Measurements from ENCODE around the gene ERO1B. TPM values are rescaled to one million over a fixed set of nuclear protein-coding genes. Genes with fewer than 3 reads are reported as not detected.

ERO1B gene
- total and polyA plus RNA-seq, 2 of the 4 experiments (the other 2 are of a cell fraction), result 0.54 to 0.60 TPM

GRCh38 chr1:236304682-236305081 lies 22.9 kb upstream of the ERO1B start:
- Histone ChIP-seq H3K9me1 (ENCODE audit: insufficient read depth, low read length) (no peaks in the 10 kb centered on the region), H3K36me3 (ENCODE audit: control insufficient read depth, insufficient read depth, low read length) (no peaks in the 10 kb centered on the region), H2BK15ac (ENCODE audit: low read depth, low read length) (no peak overlapping the region), H3K27me3 (ENCODE audit: control insufficient read depth, insufficient read depth, low read length) (no peaks in the 10 kb centered on the region; the same call in 1 of the 2 replicates), H4K5ac (ENCODE audit: low read depth, low read length) (no peak overlapping the region), H3K4me2 (ENCODE audit: low read depth, low read length) (no peak overlapping the region), H4K91ac (ENCODE audit: insufficient read depth, low read depth, low read length) (no peak overlapping the region), H2BK120ac (ENCODE audit: low read depth, low read length) (no peak overlapping the region), H2BK20ac (ENCODE audit: low read depth, low read length) (no peak overlapping the region), H3K14ac (replicated peaks; ENCODE audit: low read depth, low read length) (no peak overlapping the region), H2BK5ac (ENCODE audit: low read depth, low read length, poor library complexity, severe bottlenecking) (no peak overlapping the region), H4K8ac (ENCODE audit: low read depth in 2 of 2, low read length in 2 of 2) (no peak overlapping the region), H2AK9ac (replicated peaks; ENCODE audit: low read depth, low read length, poor library complexity) (no peak overlapping the region), H3K56ac (ENCODE audit: extremely low read depth, insufficient read depth, low read length) (no peak overlapping the region), H3K23ac (ENCODE audit: low read depth, low read length) (no peak overlapping the region), H3K18ac (ENCODE audit: low read depth, low read length) (no peak overlapping the region), H4K20me1 (ENCODE audit: insufficient read depth, low read length) (no peaks in the 10 kb centered on the region), H3K4me3 (ENCODE audit: insufficient read depth, low read depth, low read length) (no peak overlapping the region), H2AFZ (replicated peaks; ENCODE audit: low read length, poor library complexity) (no peak overlapping the region), H2AK5ac (ENCODE audit: low read depth, low read length) (no peak overlapping the region), H3K9ac (ENCODE audit: low read depth, low read length) (no peak overlapping the region), H3K4me1 (ENCODE audit: control insufficient read depth, insufficient read depth, low read length) (no peaks in the 10 kb centered on the region), H3K27ac (ENCODE audit: insufficient read depth, low read length) (no peak overlapping the region), H3K9me3 (ENCODE audit: control insufficient read depth, insufficient read depth, low read length) (no peaks in the 10 kb centered on the region), H3K4ac (ENCODE audit: low read depth, low read length) (no peak overlapping the region), H3K79me1 (ENCODE audit: low read depth in 1 of 2, low read length in 2 of 2) (no peaks in the 10 kb centered on the region)
- intact Hi-C loops (cut with micrococcal nuclease), result no loop called here
- in situ Hi-C loops (cut with MboI; ENCODE audit: low sequenced_read_pairs), result no loop called here
- no peak for TF ChIP-seq RAD21 (IDR thresholded peaks at IDR 0.05; ENCODE audit: low read length)
- TF ChIP-seq MXI1 (IDR thresholded peaks at IDR 0.05; ENCODE audit: borderline replicate concordance, low read depth, low read length), result no peak
- TF ChIP-seq FOS (IDR thresholded peaks at IDR 0.05; ENCODE audit: low read depth, low read length), result no peak
- TF ChIP-seq USF2 (IDR thresholded peaks at IDR 0.05; ENCODE audit: low read depth, low read length), result no peak
- TF ChIP-seq BHLHE40 (IDR thresholded peaks at IDR 0.05; ENCODE audit: low read depth, low read length), result no peak
- TF ChIP-seq CTCF (conservative IDR thresholded peaks at IDR 0.05; ENCODE audit: low read depth, low read length), result no peak
- TF ChIP-seq RFX5 (IDR thresholded peaks at IDR 0.05; ENCODE audit: low read depth, low read length), result no peak
- TF ChIP-seq RCOR1 (IDR thresholded peaks at IDR 0.05; ENCODE audit: insufficient replicate concordance, low read length), result no peak
- no peak for TF ChIP-seq POLR2A (IDR thresholded peaks at IDR 0.05; ENCODE audit: low read depth, low read length)
- no peak for TF ChIP-seq SMC3 (IDR thresholded peaks at IDR 0.05; ENCODE audit: low read depth, low read length)
- no peak for TF ChIP-seq MAFK (IDR thresholded peaks at IDR 0.05; ENCODE audit: low read depth, low read length)
- no peak for TF ChIP-seq ELK1 (IDR thresholded peaks at IDR 0.05; ENCODE audit: borderline replicate concordance, low read depth, low read length)
- TF ChIP-seq NFE2L2 (IDR thresholded peaks at IDR 0.05; ENCODE audit: low read depth, low read length), result no peak
- no peak for TF ChIP-seq MAZ (IDR thresholded peaks at IDR 0.05; ENCODE audit: borderline replicate concordance, low read depth, low read length)
- no peak for TF ChIP-seq CHD1 (IDR thresholded peaks at IDR 0.05; ENCODE audit: low read depth, low read length)
- TF ChIP-seq CEBPB (IDR thresholded peaks at IDR 0.05; ENCODE audit: low read depth, low read length), result no peak
- no peak for ATAC-seq (ENCODE audit: low read depth)
- ChIA-PET CTCF (no interaction called here), POLR2A (ENCODE audit: unreplicated experiment) (no interaction called here)
- DNase-seq, result no peak
- dilution Hi-C loops (cut with HindIII; ENCODE audit: low sequenced_read_pairs, unreplicated experiment), result no loop called here
- no CpG with 5 or more reads among the region's 4 CpGs for WGBS, 2 experiments (ENCODE audit: extremely low coverage in 2 of 2, insufficient read length in 1 of 2)
- no TSS peak for BruUV-seq (replicated peaks)
